ENCODE data around the gene AKR1E2. TPM values are rescaled to one million over a fixed set of nuclear protein-coding genes. Genes with fewer than 3 reads are reported as not detected.

AKR1E2 gene
- total and polyA plus RNA-seq, 4 donors = 0.46 to 9.4 (median 2.6) TPM

GRCh38 chr10:4835494-4835918 is 9.5 kb downstream of the AKR1E2 start:
- Histone ChIP-seq H3K9me3 (ENCODE audit: control insufficient read depth in 4 of 4, low read length in 3 of 4) (no peaks in the 10 kb centered on the region), H3K36me3 (ENCODE audit: control insufficient read depth in 4 of 4, insufficient read depth in 3 of 4, low read depth in 1 of 4, low read length in 3 of 4) (no peaks in the 10 kb centered on the region), H3K4me3 (ENCODE audit: low read depth in 1 of 3, low read length in 3 of 3) (no peak overlapping the region), H3K27ac (ENCODE audit: low read depth in 1 of 2, low read length in 2 of 2) (no peak overlapping the region), H3K9ac (ENCODE audit: low read depth in 1 of 2, low read length in 2 of 2) (no peak overlapping the region), H3K27me3 (ENCODE audit: control insufficient read depth in 4 of 4, insufficient read depth in 4 of 4, low read length in 3 of 4) (no peaks in the 10 kb centered on the region), H3K4me1 (ENCODE audit: control insufficient read depth in 4 of 4, insufficient read depth in 4 of 4, low read length in 3 of 4) (peaks cover 0 to 6% (median 3%) of the 10 kb centered on the region in 4 donors)
- 76% methylated on average over 5 of the region's 5 CpGs for WGBS
- TF ChIP-seq HNF4G (IDR thresholded peaks at IDR 0.05) (no peak), REST (IDR thresholded peaks at IDR 0.05) (no peak), CTCF (IDR thresholded peaks at IDR 0.05; ENCODE audit: low read depth, low read length, missing input control) (no peak), SP1 (IDR thresholded peaks at IDR 0.05) (no peak)
- TF ChIP-seq, protein P1, sequence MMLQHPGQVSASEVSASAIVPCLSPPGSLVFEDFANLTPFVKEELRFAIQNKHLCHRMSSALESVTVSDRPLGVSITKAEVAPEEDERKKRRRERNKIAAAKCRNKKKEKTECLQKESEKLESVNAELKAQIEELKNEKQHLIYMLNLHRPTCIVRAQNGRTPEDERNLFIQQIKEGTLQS (IDR thresholded peaks at IDR 0.05) = no peak
- TF ChIP-seq, protein P2, sequence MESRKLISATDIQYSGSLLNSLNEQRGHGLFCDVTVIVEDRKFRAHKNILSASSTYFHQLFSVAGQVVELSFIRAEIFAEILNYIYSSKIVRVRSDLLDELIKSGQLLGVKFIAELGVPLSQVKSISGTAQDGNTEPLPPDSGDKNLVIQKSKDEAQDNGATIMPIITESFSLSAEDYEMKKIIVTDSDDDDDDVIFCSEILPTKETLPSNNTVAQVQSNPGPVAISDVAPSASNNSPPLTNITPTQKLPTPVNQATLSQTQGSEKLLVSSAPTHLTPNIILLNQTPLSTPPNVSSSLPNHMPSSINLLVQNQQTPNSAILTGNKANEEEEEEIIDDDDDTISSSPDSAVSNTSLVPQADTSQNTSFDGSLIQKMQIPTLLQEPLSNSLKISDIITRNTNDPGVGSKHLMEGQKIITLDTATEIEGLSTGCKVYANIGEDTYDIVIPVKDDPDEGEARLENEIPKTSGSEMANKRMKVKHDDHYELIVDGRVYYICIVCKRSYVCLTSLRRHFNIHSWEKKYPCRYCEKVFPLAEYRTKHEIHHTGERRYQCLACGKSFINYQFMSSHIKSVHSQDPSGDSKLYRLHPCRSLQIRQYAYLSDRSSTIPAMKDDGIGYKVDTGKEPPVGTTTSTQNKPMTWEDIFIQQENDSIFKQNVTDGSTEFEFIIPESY (IDR thresholded peaks at IDR 0.05) = no peak
- DNase-seq (ENCODE audit: low spot score) = no peak

- no peaks in the 10 kb centered on the region for H3K27me3 ChIP-seq (ENCODE audit: control insufficient read depth in 4 of 4, insufficient read depth in 4 of 4, low read length in 3 of 4)
- no peak overlapping the region for H3K4me3 ChIP-seq (ENCODE audit: low read depth in 1 of 3, low read length in 3 of 3)
- H3K9me3 ChIP-seq (ENCODE audit: control insufficient read depth in 4 of 4, low read length in 3 of 4) = no peaks in the 10 kb centered on the region
- H3K27ac ChIP-seq (ENCODE audit: low read depth in 1 of 2, low read length in 2 of 2) = no peak overlapping the region
- DNase-seq (ENCODE audit: low spot score) = no peak
- no peaks in the 10 kb centered on the region for H3K36me3 ChIP-seq (ENCODE audit: control insufficient read depth in 4 of 4, insufficient read depth in 3 of 4, low read depth in 1 of 4, low read length in 3 of 4)
- 94% methylated on average over 8 of the region's 8 CpGs for WGBS
- H3K9ac ChIP-seq (ENCODE audit: low read depth in 1 of 2, low read length in 2 of 2) = no peak overlapping the region
- peaks cover 0 to 7% (median 3%) of the 10 kb centered on the region in 4 donors for H3K4me1 ChIP-seq (ENCODE audit: control insufficient read depth in 4 of 4, insufficient read depth in 4 of 4, low read length in 3 of 4)
- no peak for TF ChIP-seq FOXA1 (IDR thresholded peaks at IDR 0.05)
- TF ChIP-seq, protein P2 (IDR thresholded peaks at IDR 0.05) = no peak
- TF ChIP-seq HNF4G (IDR thresholded peaks at IDR 0.05) = no peak
- TF ChIP-seq EGR1 (IDR thresholded peaks at IDR 0.05; ENCODE audit: low read depth in 2 of 2) = no peak
- TF ChIP-seq RXRA (IDR thresholded peaks at IDR 0.05) = no peak
- no peak for TF ChIP-seq GABPA (IDR thresholded peaks at IDR 0.05 in 1 of 2, conservative IDR thresholded peaks at IDR 0.05 in 1 of 2)
- TF ChIP-seq MAX (IDR thresholded peaks at IDR 0.05) = no peak
- TF ChIP-seq FOXA2 (IDR thresholded peaks at IDR 0.05) = no peak
- TF ChIP-seq TAF1 (conservative IDR thresholded peaks at IDR 0.05) = no peak
- no peak for TF ChIP-seq NR2F2 (IDR thresholded peaks at IDR 0.05)
- no peak for TF ChIP-seq REST (IDR thresholded peaks at IDR 0.05)
- TF ChIP-seq SP1 (IDR thresholded peaks at IDR 0.05) = no peak
- TF ChIP-seq YY1 (IDR thresholded peaks at IDR 0.05) = no peak
- TF ChIP-seq HNF4A (conservative IDR thresholded peaks at IDR 0.05) = no peak
Observed at GRCh38 chr10:4836416-4836969, 10.5 kb downstream of the AKR1E2 start.
